IPS-NIHi7 (cell line): ENCODE measurements around the gene CYP2F1.
A peak's percentile ranks its signal among the peaks of the same experiment; 100 is the strongest.
"Not testable (repeated sequence)": the region's sequence is repeated elsewhere in the genome, so short reads cannot be mapped to it uniquely, and the experiment has no call there.

Experiments
- DNase-seq: peaks from one replicate; pipeline ENCODE4 v3.0.0; 2012; ENCODE audit warnings: mixed read lengths; ENCODE audit errors: extremely low spot score

The CYP2F1 gene

GRCh38 chr19:41126765-41127203 is 12.6 kb downstream of the CYP2F1 start:
- DNase-seq = not testable (repeated sequence)

- not testable (repeated sequence) for DNase-seq
These were observed 13.1 kb downstream of the CYP2F1 start for GRCh38 chr19:41127362-41127761.

GRCh38 chr19:41127801-41128300 is 13.6 kb downstream of the CYP2F1 start:
- DNase-seq = not testable (repeated sequence)

- DNase-seq = no peak
These were observed 14.5 kb downstream of the CYP2F1 start for GRCh38 chr19:41128692-41129091.

GRCh38 chr19:41131186-41131585 is 17.0 kb downstream of the CYP2F1 start:
- no peak for DNase-seq

GRCh38 chr19:41133260-41133659 is 19.0 kb downstream of the CYP2F1 start:
- DNase-seq = no peak

GRCh38 chr19:41134616-41135015 is 20.4 kb downstream of the CYP2F1 start:
- no peak for DNase-seq

- DNase-seq = peak; percentile 69
These were observed 21.5 kb downstream of the CYP2F1 start for GRCh38 chr19:41135390-41136384.

GRCh38 chr19:41136636-41137455 is 22.6 kb downstream of the CYP2F1 start:
- DNase-seq = no peak

- DNase-seq = peak; percentile 74
These were observed 30.2 kb downstream of the CYP2F1 start for GRCh38 chr19:41144403-41144802.

- no peak for DNase-seq
These were observed 35.6 kb downstream of the CYP2F1 start for GRCh38 chr19:41149831-41150230.

GRCh38 chr19:41150986-41151385 is 36.8 kb downstream of the CYP2F1 start:
- DNase-seq = not testable (repeated sequence)

GRCh38 chr19:41154060-41154459 is 39.8 kb downstream of the CYP2F1 start:
- DNase-seq = no peak

GRCh38 chr19:41156207-41156606 is 42.0 kb downstream of the CYP2F1 start:
- DNase-seq = no peak

GRCh38 chr19:41159881-41160280 is 45.6 kb downstream of the CYP2F1 start:
- no peak for DNase-seq

- peak; percentile 64 for DNase-seq
These were observed 47.7 kb downstream of the CYP2F1 start for GRCh38 chr19:41161903-41162302.

- no peak for DNase-seq
These were observed 52.9 kb downstream of the CYP2F1 start for GRCh38 chr19:41166944-41167804.

- no peak for DNase-seq
These were observed 58.3 kb downstream of the CYP2F1 start for GRCh38 chr19:41172297-41173164.

GRCh38 chr19:41174297-41174928 is 60.2 kb downstream of the CYP2F1 start:
- no peak for DNase-seq
